PFSK-1 (cell line): ENCODE data around the gene PLB1.

Experiments
- FOXP2 ChIP-seq: optimal IDR thresholded peaks from 2 replicates; pipeline ENCODE3; 2011; ENCODE audit warnings: borderline replicate concordance, control low read depth, inconsistent platforms; ENCODE audit not compliant: insufficient read depth; ENCODE audit errors: extremely low read length, extremely low read depth
- POLR2AphosphoS5 ChIP-seq: IDR thresholded peaks from 2 replicates; pipeline ENCODE4 v1.6.1; 2012; ENCODE audit warnings: low read depth, mild to moderate bottlenecking, control low read depth, low read length, moderate library complexity
- REST ChIP-seq, 2 experiments: IDR thresholded peaks; 2 replicates each; pipeline versions ENCODE4 v1.6.1 to v1.8.0; 2011 to 2012; ENCODE audit warnings: low read depth in 2 of 2, low read length in 2 of 2, control low read depth in 1 of 2, inconsistent platforms in 1 of 2, mild to moderate bottlenecking in 1 of 2, moderate library complexity in 1 of 2; ENCODE audit not compliant: insufficient read depth in 1 of 2
- SIN3A ChIP-seq: IDR thresholded peaks from 2 replicates; pipeline ENCODE4 v1.6.1; 2012; ENCODE audit warnings: mild to moderate bottlenecking, low read length, moderate library complexity, borderline replicate concordance; ENCODE audit not compliant: insufficient read depth
- TAF1 ChIP-seq: IDR thresholded peaks from 2 replicates; pipeline ENCODE4 v1.6.1; 2012; ENCODE audit warnings: low read length, control low read depth, borderline replicate concordance; ENCODE audit not compliant: insufficient read depth

PLB1 gene

DNA sequence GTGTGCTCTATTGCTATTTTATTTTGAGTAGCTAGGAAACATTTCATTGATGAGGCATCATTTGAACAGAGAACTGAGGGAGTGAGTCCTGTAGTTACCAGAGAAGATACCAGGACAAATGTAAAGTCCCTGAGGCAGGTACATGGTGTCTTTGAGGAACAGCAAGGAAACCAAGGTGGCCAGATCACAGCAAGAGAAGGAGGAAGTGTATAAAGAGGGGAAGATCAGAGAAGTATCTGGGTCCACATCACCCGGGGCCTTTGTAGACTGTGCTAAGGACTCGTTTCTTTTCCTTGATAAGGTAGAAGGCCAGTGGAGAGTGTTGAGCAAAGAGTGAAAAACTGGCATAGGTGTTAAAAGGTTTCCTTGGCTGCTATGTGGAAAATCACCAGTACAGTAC lies 34.8 kb upstream of the PLB1 start:
- TF ChIP-seq REST (IDR thresholded peaks at IDR 0.05; ENCODE audit: insufficient read depth in 1 of 2, low read depth in 2 of 2, low read length in 2 of 2) (no peak), SIN3A (no peak), POLR2AphosphoS5 (no peak), FOXP2 (no peak), TAF1 (no peak)

DNA sequence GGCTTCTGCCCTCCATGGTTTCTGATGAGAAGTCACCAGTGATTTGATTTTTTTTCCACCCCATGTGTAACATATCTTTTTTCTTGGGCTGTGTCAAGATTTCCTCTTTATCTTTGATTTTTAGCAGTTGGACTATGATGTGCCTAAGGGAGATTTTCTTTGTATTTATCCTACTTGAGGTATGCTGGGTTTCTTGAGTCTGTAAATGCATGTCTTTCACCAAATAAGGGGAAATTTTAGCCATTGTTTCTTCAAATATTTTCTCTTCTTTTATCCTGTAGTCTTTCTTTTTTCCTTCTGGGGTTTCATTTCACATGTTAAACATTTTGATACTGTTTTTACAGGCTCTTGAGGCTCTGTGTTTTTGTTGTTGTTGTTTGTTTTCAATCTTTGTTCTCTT lies 33.7 kb upstream of the PLB1 start:
- TF ChIP-seq POLR2AphosphoS5 (no peak), TAF1 (no peak), SIN3A (no peak), FOXP2 (no peak), REST (IDR thresholded peaks at IDR 0.05; ENCODE audit: insufficient read depth in 1 of 2, low read depth in 2 of 2, low read length in 2 of 2) (no peak)

DNA sequence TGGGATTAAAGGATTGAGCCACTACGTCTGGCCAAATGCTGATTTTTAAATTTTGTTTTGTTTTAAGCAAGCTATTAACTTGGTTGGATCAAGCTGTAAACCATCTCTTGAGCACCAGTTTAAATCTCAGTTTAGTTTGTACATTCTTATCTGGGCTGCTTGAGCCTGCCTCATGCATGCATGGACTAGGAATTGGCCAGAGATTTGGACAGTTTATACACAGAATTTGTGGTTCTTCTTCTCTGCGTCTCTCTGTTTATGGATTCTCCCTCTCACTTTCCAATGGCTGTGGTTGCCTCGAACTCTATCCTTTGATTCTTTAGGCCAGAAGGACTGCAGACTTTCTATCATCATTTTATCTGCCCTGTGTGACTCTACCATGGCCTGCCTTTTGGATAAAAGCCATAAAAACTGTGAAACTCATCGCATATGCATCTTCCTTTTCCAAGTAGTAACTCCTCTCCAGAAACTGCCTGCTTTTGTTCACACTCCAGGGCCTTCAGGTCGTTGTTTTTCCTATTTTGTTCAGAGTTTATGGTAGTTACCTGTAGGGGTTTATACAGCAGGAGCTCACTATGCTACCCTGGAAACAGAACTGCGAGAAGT lies 32.5 kb upstream of the PLB1 start:
- no peak for TF ChIP-seq SIN3A
- no peak for TF ChIP-seq TAF1
- TF ChIP-seq FOXP2: no peak
- TF ChIP-seq POLR2AphosphoS5: no peak
- TF ChIP-seq REST (IDR thresholded peaks at IDR 0.05; ENCODE audit: insufficient read depth in 1 of 2, low read depth in 2 of 2, low read length in 2 of 2): no peak

DNA sequence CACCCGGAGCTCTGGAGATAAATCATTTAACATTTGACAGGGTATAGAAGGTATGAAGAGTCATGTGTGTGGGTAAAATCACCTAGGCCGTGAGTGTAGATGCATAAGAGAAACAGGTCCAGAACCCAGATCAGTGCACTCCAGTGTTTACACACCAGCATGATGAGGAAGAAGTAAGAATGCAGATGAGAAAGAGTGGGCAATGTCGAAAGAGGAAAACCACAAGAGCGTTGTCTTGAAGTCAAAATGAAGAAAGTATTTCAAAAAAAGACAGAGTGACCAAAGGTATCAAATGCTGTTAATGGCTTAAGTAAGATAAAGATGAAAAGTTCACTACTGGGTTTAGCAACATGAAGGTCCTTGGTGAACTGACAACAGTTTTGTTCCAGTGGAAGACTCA lies 32.0 kb upstream of the PLB1 start:
- TF ChIP-seq POLR2AphosphoS5 (no peak), SIN3A (no peak), TAF1 (no peak), REST (IDR thresholded peaks at IDR 0.05; ENCODE audit: insufficient read depth in 1 of 2, low read depth in 2 of 2, low read length in 2 of 2) (no peak), FOXP2 (no peak)
